GM19438 (cell line): ENCODE measurements around the gene DUSP16.

Source experiments
- ATAC-seq: cut with Tn5 transposase; IDR thresholded peaks from one replicate; pipeline ENCODE4 v1.9.1; 2021; ENCODE audit warnings: low read depth; ENCODE audit not compliant: unreplicated experiment

The DUSP16 gene

GRCh38 chr12:12550277-12550676, 12.4 kb downstream of the DUSP16 start:
- no peak for ATAC-seq

- no peak for ATAC-seq
Measured at GRCh38 chr12:12549426-12549825, 13.2 kb downstream of the DUSP16 start.

- no peak for ATAC-seq
Measured at GRCh38 chr12:12548713-12549112, 13.9 kb downstream of the DUSP16 start.

- no peak for ATAC-seq
Measured at GRCh38 chr12:12546314-12546772, 16.3 kb downstream of the DUSP16 start.

- ATAC-seq: no peak
Measured at GRCh38 chr12:12543959-12544358, 18.7 kb downstream of the DUSP16 start.

GRCh38 chr12:12542964-12543363, 19.7 kb downstream of the DUSP16 start:
- no peak for ATAC-seq

GRCh38 chr12:12542286-12542685, 20.4 kb downstream of the DUSP16 start:
- ATAC-seq: no peak

- ATAC-seq: no peak
Measured at GRCh38 chr12:12541782-12542181, 20.9 kb downstream of the DUSP16 start.

GRCh38 chr12:12540261-12541013, 22.2 kb downstream of the DUSP16 start:
- no peak for ATAC-seq

GRCh38 chr12:12539028-12539810, 23.4 kb downstream of the DUSP16 start:
- no peak for ATAC-seq

GRCh38 chr12:12538535-12538934, 24.1 kb downstream of the DUSP16 start:
- no peak for ATAC-seq

GRCh38 chr12:12537421-12537820, 25.2 kb downstream of the DUSP16 start:
- no peak for ATAC-seq

GRCh38 chr12:12534975-12535374, 27.7 kb downstream of the DUSP16 start:
- no peak for ATAC-seq

- ATAC-seq: no peak
Measured at GRCh38 chr12:12534166-12534866, 28.3 kb downstream of the DUSP16 start.

GRCh38 chr12:12533238-12533829, 29.3 kb downstream of the DUSP16 start:
- no peak for ATAC-seq

- no peak for ATAC-seq
Measured at GRCh38 chr12:12531194-12531593, 31.5 kb downstream of the DUSP16 start.

GRCh38 chr12:12529783-12530421, 32.8 kb downstream of the DUSP16 start:
- no peak for ATAC-seq

GRCh38 chr12:12528361-12529270, 34.0 kb downstream of the DUSP16 start:
- ATAC-seq: no peak

- no peak for ATAC-seq
Measured at GRCh38 chr12:12527820-12528296, 34.8 kb downstream of the DUSP16 start.
